GM12872 (cell line): ENCODE results near the gene STRN3.

Experiments
- CTCF ChIP-seq: IDR thresholded peaks from 3 replicates; pipeline ENCODE4 v1.5.1; 2011; ENCODE audit warnings: low read depth, mild to moderate bottlenecking, low read length, moderate library complexity; ENCODE audit not compliant: insufficient read depth

Gene STRN3

DNA sequence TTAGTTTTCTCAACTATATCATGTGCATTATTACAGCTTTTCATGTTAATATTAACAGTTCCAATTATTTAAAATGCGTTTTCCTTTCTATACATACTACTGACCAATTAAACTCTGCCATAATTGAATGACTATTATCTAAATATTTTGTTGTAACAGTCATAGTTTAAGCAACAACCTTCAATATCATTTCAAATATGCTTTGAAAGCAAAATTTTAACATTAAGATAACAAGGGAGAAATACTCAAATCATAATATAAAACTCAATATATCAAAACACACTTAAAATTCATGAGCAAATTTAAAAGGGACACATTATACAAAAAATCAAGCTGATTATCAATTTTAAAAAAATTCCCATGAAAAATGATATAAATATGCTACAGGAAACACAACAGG, 111.4 kb downstream of the STRN3 start:
- TF ChIP-seq CTCF: no peak

DNA sequence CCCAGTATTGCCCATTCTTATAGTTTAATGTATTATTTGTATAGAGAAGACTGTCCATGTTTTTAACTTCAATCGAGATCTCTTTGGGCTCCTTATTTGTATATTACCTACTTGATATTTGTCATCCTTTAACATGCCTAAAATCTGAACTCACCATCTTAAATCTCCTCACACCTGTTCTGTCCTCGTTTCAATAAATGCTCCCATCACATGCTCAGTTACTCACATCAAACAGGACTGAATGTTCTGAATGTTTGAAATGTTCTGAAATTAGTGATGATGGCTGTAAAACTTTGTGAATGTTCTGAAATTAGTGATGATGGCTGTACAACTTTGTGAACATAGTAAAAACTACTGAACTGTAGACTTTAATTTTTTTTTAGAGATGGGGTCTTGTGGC, 117.4 kb downstream of the STRN3 start:
- no peak for TF ChIP-seq CTCF

GRCh38 chr14:30907659-30908057, 118.5 kb downstream of the STRN3 start:
- TF ChIP-seq CTCF: no peak

DNA sequence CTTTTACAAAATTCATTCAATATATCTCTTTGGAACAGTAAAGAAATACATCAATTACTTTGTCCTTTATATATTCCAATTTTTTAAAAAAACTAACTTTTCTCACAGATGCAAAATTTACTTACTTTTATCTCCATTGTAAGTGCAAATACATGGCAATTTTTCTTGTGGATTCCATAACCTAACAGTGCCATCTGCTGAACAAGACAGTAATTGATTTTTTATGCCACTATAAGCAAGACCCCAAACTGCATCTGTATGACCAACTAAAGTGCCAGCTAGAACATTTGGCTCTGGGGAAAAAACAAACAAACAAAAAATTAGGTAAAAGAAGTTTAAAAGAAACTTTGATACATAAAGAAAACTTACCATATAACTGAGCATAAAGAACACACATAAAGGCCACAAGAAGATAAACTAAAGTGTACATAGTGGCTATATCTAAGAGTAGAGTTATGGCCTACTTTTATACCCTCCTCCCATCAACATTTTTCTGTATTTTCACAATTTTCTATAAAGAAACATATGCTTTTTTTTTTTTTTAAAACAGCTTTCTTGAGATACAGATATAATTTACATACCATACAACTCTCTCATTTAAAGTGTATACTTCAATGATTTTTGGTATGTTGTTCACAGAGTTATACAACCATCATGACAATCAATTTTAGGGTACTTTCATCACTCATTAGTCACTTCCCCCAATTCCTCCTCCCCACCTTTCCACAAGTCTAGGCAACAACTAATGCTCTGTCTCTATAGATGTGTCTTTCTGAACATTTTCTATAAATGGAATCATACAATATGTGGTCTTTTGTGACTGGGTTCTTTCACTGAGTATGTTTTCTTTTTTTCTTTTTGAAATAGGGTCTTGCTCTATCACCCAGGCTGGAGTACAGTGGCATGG, 119.2 kb downstream of the STRN3 start:
- peak; percentile 26; the same call in 1 of the 3 replicates for TF ChIP-seq CTCF

GRCh38 chr14:30903285-30904124, 122.7 kb downstream of the STRN3 start:
- no peak for TF ChIP-seq CTCF

DNA sequence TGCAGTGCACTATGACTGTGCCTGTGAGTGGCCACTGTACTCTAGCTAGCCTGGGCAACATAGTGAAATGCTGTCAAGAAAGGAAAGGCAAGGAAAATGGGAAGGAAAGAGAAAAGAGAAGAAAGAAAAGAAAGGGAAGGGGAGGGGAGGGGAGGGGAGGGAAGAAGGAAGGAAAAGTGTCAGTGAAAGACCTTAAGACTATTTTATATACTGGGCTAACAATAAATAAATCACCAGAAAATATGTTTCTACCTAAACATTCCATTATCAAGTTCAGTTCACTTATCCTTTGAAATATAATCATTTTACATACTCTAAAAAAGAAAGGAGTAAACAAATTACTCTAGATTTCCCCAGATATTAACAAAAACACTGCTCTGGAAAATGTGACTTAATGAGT, 129.7 kb downstream of the STRN3 start:
- TF ChIP-seq CTCF: no peak

DNA sequence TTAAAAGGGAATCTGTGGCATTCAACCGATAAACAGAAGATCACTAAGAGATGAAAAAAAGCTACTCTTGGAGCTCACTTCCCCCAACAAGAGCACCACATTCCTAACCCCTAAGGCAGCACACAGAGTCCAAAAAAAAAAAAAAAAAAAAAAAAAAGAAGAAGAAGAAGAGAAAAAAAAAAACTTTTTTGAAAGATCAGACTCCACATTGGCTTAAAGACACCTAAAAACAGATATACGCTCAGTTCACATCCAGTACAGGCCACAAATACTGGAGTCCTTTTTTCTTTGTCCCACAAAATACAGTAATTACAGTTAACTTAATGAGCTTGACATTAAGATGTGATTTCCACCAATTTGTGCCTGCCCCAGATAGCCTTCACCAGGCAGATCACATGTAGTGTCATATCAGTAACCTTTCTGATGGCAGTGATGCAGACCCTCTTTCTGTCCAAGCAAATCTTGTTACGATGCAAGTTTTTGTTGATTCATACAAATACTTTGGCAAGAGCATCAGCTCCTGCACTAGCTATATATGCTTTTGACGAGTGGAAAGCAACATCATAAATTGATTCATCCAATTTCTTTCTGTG, 131.2 kb downstream of the STRN3 start:
- no peak for TF ChIP-seq CTCF
